HCT116 (cell line): ENCODE measurements around the gene CACNA2D3.

Experiments used
- CTCF ChIP-seq, 3 experiments: fragments of 200-600 bp in 1 of 3; sonication (generic) in 1 of 3; IDR thresholded peaks in 2 of 3; conservative IDR thresholded peaks in 1 of 3; 2 replicates each; pipeline ENCODE4 v1.5.1; 2012 to 2017; ENCODE audit warnings: low read depth in 2 of 3, low read length in 2 of 3, antibody characterized with exemption in 1 of 3, borderline replicate concordance in 1 of 3, control low read depth in 1 of 3, mild to moderate bottlenecking in 1 of 3, mixed read lengths in 1 of 3, mixed run types in 1 of 3, moderate library complexity in 1 of 3; ENCODE audit not compliant: insufficient read depth in 1 of 3
- ELF1 ChIP-seq: IDR thresholded peaks from 2 replicates; pipeline ENCODE4 v1.6.1; 2012; ENCODE audit warnings: low read depth, borderline replicate concordance
- EZH2 ChIP-seq: fragments of 200-600 bp; sonication (generic); IDR thresholded peaks from 2 replicates; pipeline ENCODE4 v1.6.1; 2017; ENCODE audit warnings: antibody characterized with exemption, mixed run types
- EZH2phosphoT487 ChIP-seq: fragments of 200-600 bp; IDR thresholded peaks from 2 replicates; pipeline ENCODE4 v1.6.1; 2018; ENCODE audit warnings: antibody characterized with exemption, borderline replicate concordance
- MAX ChIP-seq: IDR thresholded peaks from 2 replicates; pipeline ENCODE4 v1.6.1; 2012
- POLR2A ChIP-seq: IDR thresholded peaks from 2 replicates; pipeline ENCODE4 v1.7.0; 2011; ENCODE audit warnings: borderline replicate concordance; ENCODE audit not compliant: insufficient read depth, insufficient read length; ENCODE audit errors: extremely low read depth
- RAD21 ChIP-seq: IDR thresholded peaks from 2 replicates; pipeline ENCODE4 v1.6.1; 2012; ENCODE audit warnings: low read depth, mild to moderate bottlenecking
- REST ChIP-seq: IDR thresholded peaks from 2 replicates; pipeline ENCODE4 v1.6.1; 2012; ENCODE audit warnings: low read depth
- SP1 ChIP-seq: IDR thresholded peaks from 2 replicates; pipeline ENCODE4 v1.6.1; 2012; ENCODE audit warnings: low read depth
- TCF7L2 ChIP-seq: IDR thresholded peaks from 2 replicates; pipeline ENCODE4 v1.7.0; 2011; ENCODE audit warnings: borderline replicate concordance, inconsistent platforms; ENCODE audit not compliant: insufficient read depth, insufficient read length; ENCODE audit errors: extremely low read depth
- ZFX ChIP-seq: fragments of 450-650 bp; IDR thresholded peaks from 2 replicates; pipeline ENCODE4 v1.6.1; 2017
- ZNF274 ChIP-seq: fragments of 200-500 bp; sonication (Bioruptor generic); IDR thresholded peaks from 2 replicates; pipeline ENCODE4 v1.6.1; 2014; ENCODE audit warnings: mild to moderate bottlenecking, low read depth, low read length, inconsistent platforms

- TF ChIP-seq ZNF274, result no peak
- TF ChIP-seq POLR2A, result no peak
- TF ChIP-seq CTCF (IDR thresholded peaks at IDR 0.05 in 2 of 3, conservative IDR thresholded peaks at IDR 0.05 in 1 of 3; ENCODE audit: borderline replicate concordance in 1 of 3, insufficient read depth in 1 of 3, low read depth in 2 of 3, low read length in 2 of 3), result no peak
- no peak for TF ChIP-seq RAD21
- no peak for TF ChIP-seq EZH2phosphoT487
- TF ChIP-seq SP1, result no peak
- no peak for TF ChIP-seq EZH2
- no peak for TF ChIP-seq ZFX
- TF ChIP-seq ELF1, result no peak
- TF ChIP-seq REST, result no peak
- TF ChIP-seq MAX, result no peak
- TF ChIP-seq TCF7L2, result no peak
Measured at GRCh38 chr3:54215521-54215920, 93.2 kb downstream of the CACNA2D3 start.
